GM23338 (cell line): ENCODE results near the gene IPPK. TPM values are rescaled to one million over a fixed set of nuclear protein-coding genes. Genes with fewer than 3 reads are reported as not detected.

ENCODE experiments used
- ATAC-seq: fragments of 200-7000 bp; cut with Tn5 transposase; 3 replicates; pipeline ENCODE4 v1.9.1; 2020
- DNase-seq: peaks from one replicate; pipeline ENCODE4 v3.0.0-alpha.2; 2015; ENCODE audit warnings: low spot score
- H2AFZ ChIP-seq: fragments of 200-600 bp; sonication (generic); 2 replicates; pipeline ENCODE4 v1.8.0; 2016; ENCODE audit warnings: antibody characterized with exemption, mild to moderate bottlenecking, moderate library complexity
- H3F3A ChIP-seq: fragments of 200-600 bp; sonication (generic); replicated peaks from 2 replicates; pipeline ENCODE4 v1.8.0; 2017; ENCODE audit warnings: antibody characterized with exemption, mixed run types, low read depth
- H3K27ac ChIP-seq: fragments of 200-600 bp; sonication (generic); 2 replicates; pipeline ENCODE4 v1.6.1; 2016; ENCODE audit warnings: low read depth
- H3K27me3 ChIP-seq: fragments of 200-600 bp; sonication (generic); 2 replicates; pipeline ENCODE4 v1.8.0; 2016; ENCODE audit warnings: mild to moderate bottlenecking, mixed run types, moderate library complexity; ENCODE audit not compliant: insufficient read depth
- H3K36me3 ChIP-seq: fragments of 200-600 bp; sonication (generic); 2 replicates; pipeline ENCODE4 v1.8.0; 2016; ENCODE audit warnings: mild to moderate bottlenecking; ENCODE audit not compliant: insufficient read depth
- H3K4me1 ChIP-seq: fragments of 200-600 bp; sonication (generic); 2 replicates; pipeline ENCODE4 v1.8.0; 2016; ENCODE audit warnings: mild to moderate bottlenecking, moderate library complexity; ENCODE audit not compliant: insufficient read depth
- H3K4me2 ChIP-seq: fragments of 200-600 bp; sonication (generic); 2 replicates; pipeline ENCODE4 v1.7.1; 2017; ENCODE audit warnings: mixed run types
- H3K4me3 ChIP-seq: fragments of 200-600 bp; sonication (generic); 2 replicates; pipeline ENCODE4 v1.6.1; 2016; ENCODE audit warnings: mixed run types
- H3K79me2 ChIP-seq: fragments of 200-600 bp; sonication (generic); replicated peaks from 2 replicates; pipeline ENCODE4 v1.8.0; 2017; ENCODE audit warnings: mild to moderate bottlenecking; ENCODE audit not compliant: insufficient read depth
- H3K9me2 ChIP-seq: fragments of 200-600 bp; sonication (generic); 2 replicates; pipeline ENCODE4 v1.8.0; 2017; ENCODE audit not compliant: insufficient read depth
- H4K20me1 ChIP-seq: fragments of 200-600 bp; sonication (generic); replicated peaks from 2 replicates; pipeline ENCODE4 v1.8.0; 2017; ENCODE audit warnings: mild to moderate bottlenecking; ENCODE audit not compliant: insufficient read depth
- H3K27ac Mint-ChIP-seq: 2 replicates; pipeline ENCODE4 v1.8.0; 2020; ENCODE audit warnings: inconsistent platforms, mild to moderate bottlenecking, moderate library complexity, mixed read lengths
- H3K27me3 Mint-ChIP-seq: 3 replicates; pipeline ENCODE4 v1.8.0; 2022; ENCODE audit warnings: low read depth, mild to moderate bottlenecking, moderate library complexity, mixed read lengths, inconsistent platforms; ENCODE audit not compliant: insufficient read depth, poor library complexity
- H3K36me3 Mint-ChIP-seq: 3 replicates; pipeline ENCODE4 v1.8.0; 2021; ENCODE audit warnings: low read depth, mild to moderate bottlenecking, inconsistent platforms, moderate library complexity, mixed read lengths
- H3K4me1 Mint-ChIP-seq: 3 replicates; pipeline ENCODE4 v1.8.0; 2020; ENCODE audit warnings: mild to moderate bottlenecking, inconsistent platforms, mixed read lengths
- H3K4me3 Mint-ChIP-seq: 3 replicates; pipeline ENCODE4 v1.8.0; 2021; ENCODE audit warnings: moderate library complexity, mild to moderate bottlenecking, inconsistent platforms, mixed read lengths
- H3K9me3 Mint-ChIP-seq: 3 replicates; pipeline ENCODE4 v1.8.0; 2020; ENCODE audit warnings: moderate library complexity, mild to moderate bottlenecking, inconsistent platforms, mixed read lengths
- CREB1 ChIP-seq: fragments of 250-450 bp; sonication (Bioruptor Pico); IDR thresholded peaks from 2 replicates; pipeline ENCODE4 v1.5.0; 2020; ENCODE audit warnings: low read depth, mild to moderate bottlenecking, moderate library complexity
- EZH2 ChIP-seq: fragments of 200-600 bp; sonication (generic); IDR thresholded peaks from one replicate; pipeline ENCODE4 v1.8.0; 2017; ENCODE audit warnings: antibody characterized with exemption, mild to moderate bottlenecking, low read depth; ENCODE audit not compliant: unreplicated experiment
- EZH2phosphoT487 ChIP-seq: fragments of 200-600 bp; sonication (generic); IDR thresholded peaks from one replicate; pipeline ENCODE4 v1.8.1; 2018; ENCODE audit warnings: antibody characterized with exemption; ENCODE audit not compliant: unreplicated experiment
- JUNB ChIP-seq: IDR thresholded peaks from one replicate; pipeline ENCODE4 v1.6.1; 2016; ENCODE audit warnings: antibody characterized with exemption; ENCODE audit not compliant: unreplicated experiment
- NANOG ChIP-seq: IDR thresholded peaks from 2 replicates; pipeline ENCODE4 v1.6.1; 2016; ENCODE audit warnings: antibody characterized with exemption, borderline replicate concordance
- POLR2AphosphoS5 ChIP-seq: IDR thresholded peaks from 2 replicates; pipeline ENCODE4 v1.6.1; 2016; ENCODE audit warnings: antibody characterized with exemption, low read depth
- STAT1 ChIP-seq: IDR thresholded peaks from one replicate; pipeline ENCODE4 v1.6.1; 2016; ENCODE audit warnings: antibody characterized with exemption; ENCODE audit not compliant: unreplicated experiment
- ZNF114 ChIP-seq: fragments of 250-450 bp; sonication (Bioruptor Pico); IDR thresholded peaks from 2 replicates; pipeline ENCODE4 v1.5.0; 2020; ENCODE audit warnings: mild to moderate bottlenecking, moderate library complexity
- ZNF331 ChIP-seq: fragments of 250-450 bp; sonication (Bioruptor Pico); IDR thresholded peaks from 2 replicates; pipeline ENCODE4 v1.5.0; 2020; ENCODE audit warnings: low read depth, mild to moderate bottlenecking, moderate library complexity
- polyA plus RNA-seq: library from polyadenylated mRNA; unstranded; fragments of >200 nt; fragmentation: Nextera tagmentation; extraction: Ambion mirVana; gene quantifications from 2 replicates; pipeline ENCODE4 v1.2.1, GENCODE V29; 2016
- total RNA-seq: library from RNA; depleted of rRNA; stranded (reverse); fragments of >200 nt; shearing (Covaris generic); gene quantifications from 2 replicates; pipeline ENCODE4 v1.2.3, GENCODE V29; 2014
- TF ChIP-seq, protein P1 (sequence below): fragments of 250-450 bp; sonication (Bioruptor Pico); IDR thresholded peaks from 2 replicates; pipeline ENCODE4 v1.5.0; 2020; ENCODE audit warnings: mild to moderate bottlenecking, moderate library complexity
- TF ChIP-seq, protein P2 (sequence below), 2 experiments: fragments of 200-600 bp in 1 of 2; sonication (generic) in 1 of 2; conservative IDR thresholded peaks; 2 replicates each; pipeline versions ENCODE4 v1.5.1 to v1.6.1; 2016 to 2017; ENCODE audit warnings: antibody characterized with exemption in 2 of 2, low read depth in 2 of 2, mild to moderate bottlenecking in 2 of 2, moderate library complexity in 1 of 2
- TF ChIP-seq, protein P3 (sequence below): IDR thresholded peaks from 2 replicates; pipeline ENCODE4 v1.6.1; 2016; ENCODE audit warnings: antibody characterized with exemption
- TF ChIP-seq, protein P4 (sequence below): IDR thresholded peaks from one replicate; pipeline ENCODE4 v1.6.1; 2018; ENCODE audit warnings: antibody characterized with exemption; ENCODE audit not compliant: unreplicated experiment

Gene IPPK
- total and polyA plus RNA-seq, 2 experiments from 2014 or later, result 6.5 to 17.5 TPM

DNA sequence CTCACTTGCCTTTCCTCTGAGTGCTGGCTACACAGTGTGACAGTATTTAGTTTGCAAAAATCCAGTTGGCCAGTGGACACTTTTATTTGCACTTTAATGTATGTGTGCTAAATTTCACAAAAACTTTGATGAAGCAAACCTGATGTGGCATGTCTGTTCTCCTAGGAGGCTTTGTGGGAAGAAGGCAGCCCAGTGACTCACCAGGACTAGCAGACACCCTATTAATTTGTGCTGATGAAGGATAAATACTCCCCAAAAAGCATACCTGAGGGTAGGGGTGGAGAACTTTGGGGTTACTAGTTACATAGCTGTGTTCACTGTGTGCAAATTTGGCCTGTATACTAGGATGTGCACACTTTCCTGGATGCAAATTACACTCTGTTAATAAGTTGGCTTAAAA, 39.3 kb upstream of the IPPK start (continued):
- TF ChIP-seq, protein P1, sequence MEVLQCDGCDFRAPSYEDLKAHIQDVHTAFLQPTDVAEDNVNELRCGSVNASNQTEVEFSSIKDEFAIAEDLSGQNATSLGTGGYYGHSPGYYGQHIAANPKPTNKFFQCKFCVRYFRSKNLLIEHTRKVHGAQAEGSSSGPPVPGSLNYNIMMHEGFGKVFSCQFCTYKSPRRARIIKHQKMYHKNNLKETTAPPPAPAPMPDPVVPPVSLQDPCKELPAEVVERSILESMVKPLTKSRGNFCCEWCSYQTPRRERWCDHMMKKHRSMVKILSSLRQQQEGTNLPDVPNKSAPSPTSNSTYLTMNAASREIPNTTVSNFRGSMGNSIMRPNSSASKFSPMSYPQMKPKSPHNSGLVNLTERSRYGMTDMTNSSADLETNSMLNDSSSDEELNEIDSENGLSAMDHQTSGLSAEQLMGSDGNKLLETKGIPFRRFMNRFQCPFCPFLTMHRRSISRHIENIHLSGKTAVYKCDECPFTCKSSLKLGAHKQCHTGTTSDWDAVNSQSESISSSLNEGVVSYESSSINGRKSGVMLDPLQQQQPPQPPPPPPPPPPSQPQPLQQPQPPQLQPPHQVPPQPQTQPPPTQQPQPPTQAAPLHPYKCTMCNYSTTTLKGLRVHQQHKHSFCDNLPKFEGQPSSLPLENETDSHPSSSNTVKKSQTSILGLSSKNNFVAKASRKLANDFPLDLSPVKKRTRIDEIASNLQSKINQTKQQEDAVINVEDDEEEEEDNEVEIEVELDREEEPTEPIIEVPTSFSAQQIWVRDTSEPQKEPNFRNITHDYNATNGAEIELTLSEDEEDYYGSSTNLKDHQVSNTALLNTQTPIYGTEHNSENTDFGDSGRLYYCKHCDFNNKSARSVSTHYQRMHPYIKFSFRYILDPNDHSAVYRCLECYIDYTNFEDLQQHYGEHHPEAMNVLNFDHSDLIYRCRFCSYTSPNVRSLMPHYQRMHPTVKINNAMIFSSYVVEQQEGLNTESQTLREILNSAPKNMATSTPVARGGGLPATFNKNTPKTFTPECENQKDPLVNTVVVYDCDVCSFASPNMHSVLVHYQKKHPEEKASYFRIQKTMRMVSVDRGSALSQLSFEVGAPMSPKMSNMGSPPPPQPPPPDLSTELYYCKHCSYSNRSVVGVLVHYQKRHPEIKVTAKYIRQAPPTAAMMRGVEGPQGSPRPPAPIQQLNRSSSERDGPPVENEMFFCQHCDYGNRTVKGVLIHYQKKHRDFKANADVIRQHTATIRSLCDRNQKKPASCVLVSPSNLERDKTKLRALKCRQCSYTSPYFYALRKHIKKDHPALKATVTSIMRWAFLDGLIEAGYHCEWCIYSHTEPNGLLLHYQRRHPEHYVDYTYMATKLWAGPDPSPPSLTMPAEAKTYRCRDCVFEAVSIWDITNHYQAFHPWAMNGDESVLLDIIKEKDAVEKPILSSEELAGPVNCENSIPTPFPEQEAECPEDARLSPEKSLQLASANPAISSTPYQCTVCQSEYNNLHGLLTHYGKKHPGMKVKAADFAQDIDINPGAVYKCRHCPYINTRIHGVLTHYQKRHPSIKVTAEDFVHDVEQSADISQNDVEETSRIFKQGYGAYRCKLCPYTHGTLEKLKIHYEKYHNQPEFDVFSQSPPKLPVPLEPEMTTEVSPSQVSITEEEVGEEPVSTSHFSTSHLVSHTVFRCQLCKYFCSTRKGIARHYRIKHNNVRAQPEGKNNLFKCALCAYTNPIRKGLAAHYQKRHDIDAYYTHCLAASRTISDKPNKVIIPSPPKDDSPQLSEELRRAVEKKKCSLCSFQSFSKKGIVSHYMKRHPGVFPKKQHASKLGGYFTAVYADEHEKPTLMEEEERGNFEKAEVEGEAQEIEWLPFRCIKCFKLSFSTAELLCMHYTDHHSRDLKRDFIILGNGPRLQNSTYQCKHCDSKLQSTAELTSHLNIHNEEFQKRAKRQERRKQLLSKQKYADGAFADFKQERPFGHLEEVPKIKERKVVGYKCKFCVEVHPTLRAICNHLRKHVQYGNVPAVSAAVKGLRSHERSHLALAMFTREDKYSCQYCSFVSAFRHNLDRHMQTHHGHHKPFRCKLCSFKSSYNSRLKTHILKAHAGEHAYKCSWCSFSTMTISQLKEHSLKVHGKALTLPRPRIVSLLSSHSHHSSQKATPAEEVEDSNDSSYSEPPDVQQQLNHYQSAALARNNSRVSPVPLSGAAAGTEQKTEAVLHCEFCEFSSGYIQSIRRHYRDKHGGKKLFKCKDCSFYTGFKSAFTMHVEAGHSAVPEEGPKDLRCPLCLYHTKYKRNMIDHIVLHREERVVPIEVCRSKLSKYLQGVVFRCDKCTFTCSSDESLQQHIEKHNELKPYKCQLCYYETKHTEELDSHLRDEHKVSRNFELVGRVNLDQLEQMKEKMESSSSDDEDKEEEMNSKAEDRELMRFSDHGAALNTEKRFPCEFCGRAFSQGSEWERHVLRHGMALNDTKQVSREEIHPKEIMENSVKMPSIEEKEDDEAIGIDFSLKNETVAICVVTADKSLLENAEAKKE (CRISPR knock-in tag), result no peak
- TF ChIP-seq EZH2, result no peak
- TF ChIP-seq JUNB, result no peak
- TF ChIP-seq POLR2AphosphoS5, result no peak
- no peak for TF ChIP-seq STAT1
- TF ChIP-seq ZNF331, result no peak
- TF ChIP-seq ZNF114 (CRISPR knock-in tag), result no peak

DNA sequence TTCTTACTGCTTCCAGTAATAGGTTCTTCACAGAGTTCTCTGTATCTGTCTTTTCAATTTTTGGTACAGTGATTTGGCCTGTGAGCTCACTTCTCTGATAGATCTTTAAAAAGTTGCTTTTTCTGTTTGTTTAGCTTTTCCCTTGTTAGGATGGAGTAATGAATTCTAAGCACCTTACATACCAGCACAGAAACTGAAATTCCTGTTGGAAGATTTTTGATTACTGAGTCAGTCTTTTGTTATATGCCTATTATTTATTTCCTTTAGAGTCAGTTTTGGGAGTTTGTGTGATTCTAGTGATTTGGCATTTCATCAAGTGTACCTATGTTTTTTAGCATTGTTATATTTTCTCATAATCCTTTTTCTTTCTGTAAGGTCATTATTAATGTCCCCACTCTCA, 37.6 kb upstream of the IPPK start:
- no peak overlapping the region for H3K4me3 Mint-ChIP-seq
- H3K36me3 Mint-ChIP-seq, result peaks cover 8% of the 10 kb centered on the region; the same call in 2 of the 3 replicates
- Histone ChIP-seq H3K4me2 (no peak overlapping the region), H2AFZ (no peak overlapping the region), H3K27ac (no peak overlapping the region; the same call in 1 of the 2 replicates), H3F3A (no peaks in the 10 kb centered on the region), H3K36me3 (0 out of 2 replicates have a peak, but pooled peaks cover 4% of the 10 kb centered on the region), H4K20me1 (no peaks in the 10 kb centered on the region; the same call in none of the 2 replicates), H3K79me2 (no peaks in the 10 kb centered on the region), H3K9me2 (no peaks in the 10 kb centered on the region), H3K4me3 (no peak overlapping the region), H3K27me3 (no peaks in the 10 kb centered on the region), H3K4me1 (no peaks in the 10 kb centered on the region)
- no peaks in the 10 kb centered on the region for H3K4me1 Mint-ChIP-seq
- ATAC-seq (no peak), DNase-seq (no peak)
- no peaks in the 10 kb centered on the region for H3K9me3 Mint-ChIP-seq
- H3K27ac Mint-ChIP-seq, result no peak overlapping the region
- peaks cover 2% of the 10 kb centered on the region for H3K27me3 Mint-ChIP-seq
- no peak for TF ChIP-seq ZNF114 (CRISPR knock-in tag)
- no peak for TF ChIP-seq NANOG
- TF ChIP-seq EZH2phosphoT487, result no peak
- no peak for TF ChIP-seq ZNF331
- TF ChIP-seq EZH2, result no peak
- no peak for TF ChIP-seq JUNB
- TF ChIP-seq, protein P2, sequence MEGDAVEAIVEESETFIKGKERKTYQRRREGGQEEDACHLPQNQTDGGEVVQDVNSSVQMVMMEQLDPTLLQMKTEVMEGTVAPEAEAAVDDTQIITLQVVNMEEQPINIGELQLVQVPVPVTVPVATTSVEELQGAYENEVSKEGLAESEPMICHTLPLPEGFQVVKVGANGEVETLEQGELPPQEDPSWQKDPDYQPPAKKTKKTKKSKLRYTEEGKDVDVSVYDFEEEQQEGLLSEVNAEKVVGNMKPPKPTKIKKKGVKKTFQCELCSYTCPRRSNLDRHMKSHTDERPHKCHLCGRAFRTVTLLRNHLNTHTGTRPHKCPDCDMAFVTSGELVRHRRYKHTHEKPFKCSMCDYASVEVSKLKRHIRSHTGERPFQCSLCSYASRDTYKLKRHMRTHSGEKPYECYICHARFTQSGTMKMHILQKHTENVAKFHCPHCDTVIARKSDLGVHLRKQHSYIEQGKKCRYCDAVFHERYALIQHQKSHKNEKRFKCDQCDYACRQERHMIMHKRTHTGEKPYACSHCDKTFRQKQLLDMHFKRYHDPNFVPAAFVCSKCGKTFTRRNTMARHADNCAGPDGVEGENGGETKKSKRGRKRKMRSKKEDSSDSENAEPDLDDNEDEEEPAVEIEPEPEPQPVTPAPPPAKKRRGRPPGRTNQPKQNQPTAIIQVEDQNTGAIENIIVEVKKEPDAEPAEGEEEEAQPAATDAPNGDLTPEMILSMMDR (conservative IDR thresholded peaks at IDR 0.05; ENCODE audit: low read depth in 2 of 2), result no peak
- TF ChIP-seq, protein P3, sequence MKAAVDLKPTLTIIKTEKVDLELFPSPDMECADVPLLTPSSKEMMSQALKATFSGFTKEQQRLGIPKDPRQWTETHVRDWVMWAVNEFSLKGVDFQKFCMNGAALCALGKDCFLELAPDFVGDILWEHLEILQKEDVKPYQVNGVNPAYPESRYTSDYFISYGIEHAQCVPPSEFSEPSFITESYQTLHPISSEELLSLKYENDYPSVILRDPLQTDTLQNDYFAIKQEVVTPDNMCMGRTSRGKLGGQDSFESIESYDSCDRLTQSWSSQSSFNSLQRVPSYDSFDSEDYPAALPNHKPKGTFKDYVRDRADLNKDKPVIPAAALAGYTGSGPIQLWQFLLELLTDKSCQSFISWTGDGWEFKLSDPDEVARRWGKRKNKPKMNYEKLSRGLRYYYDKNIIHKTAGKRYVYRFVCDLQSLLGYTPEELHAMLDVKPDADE, result no peak
- no peak for TF ChIP-seq POLR2AphosphoS5
- TF ChIP-seq, protein P4, sequence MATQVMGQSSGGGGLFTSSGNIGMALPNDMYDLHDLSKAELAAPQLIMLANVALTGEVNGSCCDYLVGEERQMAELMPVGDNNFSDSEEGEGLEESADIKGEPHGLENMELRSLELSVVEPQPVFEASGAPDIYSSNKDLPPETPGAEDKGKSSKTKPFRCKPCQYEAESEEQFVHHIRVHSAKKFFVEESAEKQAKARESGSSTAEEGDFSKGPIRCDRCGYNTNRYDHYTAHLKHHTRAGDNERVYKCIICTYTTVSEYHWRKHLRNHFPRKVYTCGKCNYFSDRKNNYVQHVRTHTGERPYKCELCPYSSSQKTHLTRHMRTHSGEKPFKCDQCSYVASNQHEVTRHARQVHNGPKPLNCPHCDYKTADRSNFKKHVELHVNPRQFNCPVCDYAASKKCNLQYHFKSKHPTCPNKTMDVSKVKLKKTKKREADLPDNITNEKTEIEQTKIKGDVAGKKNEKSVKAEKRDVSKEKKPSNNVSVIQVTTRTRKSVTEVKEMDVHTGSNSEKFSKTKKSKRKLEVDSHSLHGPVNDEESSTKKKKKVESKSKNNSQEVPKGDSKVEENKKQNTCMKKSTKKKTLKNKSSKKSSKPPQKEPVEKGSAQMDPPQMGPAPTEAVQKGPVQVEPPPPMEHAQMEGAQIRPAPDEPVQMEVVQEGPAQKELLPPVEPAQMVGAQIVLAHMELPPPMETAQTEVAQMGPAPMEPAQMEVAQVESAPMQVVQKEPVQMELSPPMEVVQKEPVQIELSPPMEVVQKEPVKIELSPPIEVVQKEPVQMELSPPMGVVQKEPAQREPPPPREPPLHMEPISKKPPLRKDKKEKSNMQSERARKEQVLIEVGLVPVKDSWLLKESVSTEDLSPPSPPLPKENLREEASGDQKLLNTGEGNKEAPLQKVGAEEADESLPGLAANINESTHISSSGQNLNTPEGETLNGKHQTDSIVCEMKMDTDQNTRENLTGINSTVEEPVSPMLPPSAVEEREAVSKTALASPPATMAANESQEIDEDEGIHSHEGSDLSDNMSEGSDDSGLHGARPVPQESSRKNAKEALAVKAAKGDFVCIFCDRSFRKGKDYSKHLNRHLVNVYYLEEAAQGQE, result no peak
- TF ChIP-seq CREB1, result no peak
